ENCODE data around the gene AP4S1.

Gene AP4S1

DNA sequence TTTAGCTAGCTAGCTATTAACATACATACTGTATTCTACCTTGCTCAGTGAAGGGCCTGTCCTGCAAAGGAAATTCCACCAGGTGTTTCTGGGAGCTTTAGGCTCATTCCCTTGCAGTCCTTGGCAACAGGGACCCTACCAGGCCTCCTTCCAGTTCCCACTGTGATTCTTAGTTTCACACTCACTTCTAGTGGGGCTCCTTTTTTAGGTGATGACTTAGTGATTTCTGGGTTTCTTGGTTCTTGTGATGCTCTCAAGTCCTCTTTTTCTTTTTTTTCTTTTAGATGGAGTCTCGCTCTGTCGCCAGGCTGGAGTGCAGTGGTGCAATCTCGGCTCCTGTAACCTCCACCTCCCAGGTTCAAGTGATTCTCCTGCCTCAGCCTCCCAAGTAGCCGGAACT, 11.1 kb downstream of the AP4S1 start:
- H3K4me2 ChIP-seq (ENCODE audit: low read depth, low read length, poor library complexity, severe bottlenecking), result no peak overlapping the region
- H3K36me3 ChIP-seq (ENCODE audit: low read length), result no peaks in the 10 kb centered on the region
- no peak overlapping the region for H3K27ac ChIP-seq (ENCODE audit: low read depth, low read length)
- H3K9me3 ChIP-seq (ENCODE audit: insufficient read depth, low read length), result no peaks in the 10 kb centered on the region
- no peaks in the 10 kb centered on the region for H3K27me3 ChIP-seq (ENCODE audit: low read length)
- no peak overlapping the region for H3K4me3 ChIP-seq (ENCODE audit: insufficient read depth, low read length, poor library complexity, severe bottlenecking)
- H4K20me1 ChIP-seq (ENCODE audit: low read depth, low read length), result no peaks in the 10 kb centered on the region
- no peak overlapping the region for H3K9ac ChIP-seq (ENCODE audit: low read length)
- no peaks in the 10 kb centered on the region for H3F3A ChIP-seq (ENCODE audit: insufficient read depth)
- H3K79me2 ChIP-seq (ENCODE audit: insufficient read depth, low read length), result no peaks in the 10 kb centered on the region
- no peak overlapping the region for H2AFZ ChIP-seq (ENCODE audit: low read depth, low read length, severe bottlenecking)
- TF ChIP-seq, protein P1, sequence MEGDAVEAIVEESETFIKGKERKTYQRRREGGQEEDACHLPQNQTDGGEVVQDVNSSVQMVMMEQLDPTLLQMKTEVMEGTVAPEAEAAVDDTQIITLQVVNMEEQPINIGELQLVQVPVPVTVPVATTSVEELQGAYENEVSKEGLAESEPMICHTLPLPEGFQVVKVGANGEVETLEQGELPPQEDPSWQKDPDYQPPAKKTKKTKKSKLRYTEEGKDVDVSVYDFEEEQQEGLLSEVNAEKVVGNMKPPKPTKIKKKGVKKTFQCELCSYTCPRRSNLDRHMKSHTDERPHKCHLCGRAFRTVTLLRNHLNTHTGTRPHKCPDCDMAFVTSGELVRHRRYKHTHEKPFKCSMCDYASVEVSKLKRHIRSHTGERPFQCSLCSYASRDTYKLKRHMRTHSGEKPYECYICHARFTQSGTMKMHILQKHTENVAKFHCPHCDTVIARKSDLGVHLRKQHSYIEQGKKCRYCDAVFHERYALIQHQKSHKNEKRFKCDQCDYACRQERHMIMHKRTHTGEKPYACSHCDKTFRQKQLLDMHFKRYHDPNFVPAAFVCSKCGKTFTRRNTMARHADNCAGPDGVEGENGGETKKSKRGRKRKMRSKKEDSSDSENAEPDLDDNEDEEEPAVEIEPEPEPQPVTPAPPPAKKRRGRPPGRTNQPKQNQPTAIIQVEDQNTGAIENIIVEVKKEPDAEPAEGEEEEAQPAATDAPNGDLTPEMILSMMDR (IDR thresholded peaks at IDR 0.05; ENCODE audit: insufficient read depth, low read length, poor library complexity, severe bottlenecking), result no peak
- no peak for TF ChIP-seq EZH2phosphoT487 (conservative IDR thresholded peaks at IDR 0.05; ENCODE audit: low read length)
- H3K9me2 ChIP-seq (replicated peaks; ENCODE audit: insufficient read depth, low read length), result no peaks in the 10 kb centered on the region

DNA sequence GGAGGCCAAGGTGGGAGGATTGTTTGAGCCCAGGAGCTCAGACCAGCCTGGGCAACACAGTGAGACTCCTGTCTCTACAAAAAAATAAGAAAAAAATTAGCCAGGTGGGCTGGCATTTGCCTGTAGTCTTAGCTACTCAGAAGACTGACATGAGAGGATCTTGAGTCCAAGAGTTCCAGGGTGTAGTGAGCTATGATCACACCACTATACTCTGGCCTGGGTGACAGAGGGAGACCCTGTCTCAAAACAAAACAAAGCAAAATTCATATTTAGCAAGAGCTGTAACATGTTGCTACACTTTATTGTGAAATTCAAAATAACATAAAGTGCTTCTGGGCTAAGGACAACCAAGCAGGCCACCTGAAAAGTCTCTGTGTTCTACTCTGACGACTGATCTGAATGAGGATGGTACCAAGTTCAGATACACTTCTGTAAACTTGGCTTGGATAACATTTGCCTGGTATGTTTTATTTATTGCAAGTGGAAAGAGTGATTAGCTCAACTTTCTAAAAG, 12.3 kb downstream of the AP4S1 start:
- no peak overlapping the region for H3K4me3 ChIP-seq (ENCODE audit: insufficient read depth, low read length, poor library complexity, severe bottlenecking)
- no peak overlapping the region for H3K4me2 ChIP-seq (ENCODE audit: low read depth, low read length, poor library complexity, severe bottlenecking)
- no peaks in the 10 kb centered on the region for H3K79me2 ChIP-seq (ENCODE audit: insufficient read depth, low read length)
- TF ChIP-seq, protein P1 (IDR thresholded peaks at IDR 0.05; ENCODE audit: insufficient read depth, low read length, poor library complexity, severe bottlenecking), result no peak
- no peak for TF ChIP-seq EZH2phosphoT487 (conservative IDR thresholded peaks at IDR 0.05; ENCODE audit: low read length)
- H3F3A ChIP-seq (ENCODE audit: insufficient read depth), result no peaks in the 10 kb centered on the region
- no peak overlapping the region for H2AFZ ChIP-seq (ENCODE audit: low read depth, low read length, severe bottlenecking)
- no peak overlapping the region for H3K27ac ChIP-seq (ENCODE audit: low read depth, low read length)
- no peaks in the 10 kb centered on the region for H3K36me3 ChIP-seq (ENCODE audit: low read length)
- no peak overlapping the region for H3K9ac ChIP-seq (ENCODE audit: low read length)
- no peaks in the 10 kb centered on the region for H3K9me2 ChIP-seq (replicated peaks; ENCODE audit: insufficient read depth, low read length)
- no peaks in the 10 kb centered on the region for H3K9me3 ChIP-seq (ENCODE audit: insufficient read depth, low read length)
- H3K27me3 ChIP-seq (ENCODE audit: low read length), result no peaks in the 10 kb centered on the region
- H4K20me1 ChIP-seq (ENCODE audit: low read depth, low read length), result no peaks in the 10 kb centered on the region

DNA sequence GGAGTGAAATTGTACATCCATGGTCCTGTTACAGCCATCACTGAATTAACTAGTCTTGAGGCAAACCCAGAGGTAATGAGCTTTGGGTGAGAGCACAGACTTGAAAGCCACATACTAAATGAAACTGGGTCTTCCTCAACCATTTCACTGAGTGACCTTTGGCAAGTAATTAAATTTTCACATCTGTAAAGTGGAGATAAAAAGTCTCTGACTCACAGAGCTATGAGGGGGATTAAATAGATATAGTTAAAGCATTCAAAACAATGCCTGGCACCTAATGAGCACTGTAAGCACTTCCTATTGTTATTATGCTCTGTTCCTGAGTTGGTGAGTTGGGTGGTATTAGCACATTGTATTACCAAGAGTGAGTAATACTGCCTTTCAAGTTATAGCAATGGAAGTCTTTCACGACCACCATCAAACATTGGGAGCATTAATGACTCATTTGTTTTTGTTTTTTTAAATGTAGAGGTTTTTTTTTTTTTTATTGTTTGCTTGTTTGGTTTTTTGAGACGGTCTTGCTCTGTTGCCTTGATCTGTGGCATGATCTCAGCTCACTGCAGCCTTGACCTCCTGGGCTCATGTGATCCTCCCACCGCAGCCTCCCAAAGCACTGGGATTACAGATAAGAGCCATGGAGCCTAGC, 13.2 kb downstream of the AP4S1 start:
- H3K27ac ChIP-seq (ENCODE audit: low read depth, low read length), result no peak overlapping the region
- no peak overlapping the region for H3K4me2 ChIP-seq (ENCODE audit: low read depth, low read length, poor library complexity, severe bottlenecking)
- no peak overlapping the region for H2AFZ ChIP-seq (ENCODE audit: low read depth, low read length, severe bottlenecking)

More for the DNA sequence above, 13.2 kb downstream of the AP4S1 start:
- no peaks in the 10 kb centered on the region for H3F3A ChIP-seq (ENCODE audit: insufficient read depth)
- H3K9me2 ChIP-seq (replicated peaks; ENCODE audit: insufficient read depth, low read length), result no peaks in the 10 kb centered on the region
- H3K9me3 ChIP-seq (ENCODE audit: insufficient read depth, low read length), result no peaks in the 10 kb centered on the region
- no peaks in the 10 kb centered on the region for H4K20me1 ChIP-seq (ENCODE audit: low read depth, low read length)
- H3K4me3 ChIP-seq (ENCODE audit: insufficient read depth, low read length, poor library complexity, severe bottlenecking), result no peak overlapping the region
- H3K36me3 ChIP-seq (ENCODE audit: low read length), result no peaks in the 10 kb centered on the region
- TF ChIP-seq EZH2phosphoT487 (conservative IDR thresholded peaks at IDR 0.05; ENCODE audit: low read length), result no peak
- TF ChIP-seq, protein P1 (IDR thresholded peaks at IDR 0.05; ENCODE audit: insufficient read depth, low read length, poor library complexity, severe bottlenecking), result no peak
- H3K79me2 ChIP-seq (ENCODE audit: insufficient read depth, low read length), result no peaks in the 10 kb centered on the region
- H3K27me3 ChIP-seq (ENCODE audit: low read length), result no peaks in the 10 kb centered on the region
- H3K9ac ChIP-seq (ENCODE audit: low read length), result no peak overlapping the region

All from SU-DHL-6 (cell line).